Skeletal muscle tissue (tissue), 5 donors: Measurements from ENCODE around the gene IQCK. TPM values are rescaled to one million over a fixed set of nuclear protein-coding genes. Genes with fewer than 3 reads are reported as not detected.

ENCODE experiments used
- H3K27ac ChIP-seq: one replicate; pipeline ENCODE4 v1.7.0; 2013; ENCODE audit warnings: mild to moderate bottlenecking, low read depth, low read length, inconsistent platforms
- H3K27me3 ChIP-seq, 3 donors: one replicate each; pipeline ENCODE4 v1.7.0; 2013; ENCODE audit warnings: low read length in 3 of 3; ENCODE audit not compliant: control insufficient read depth in 3 of 3, insufficient read depth in 3 of 3
- H3K36me3 ChIP-seq, 3 donors: one replicate each; pipeline ENCODE4 v1.7.0; 2013; ENCODE audit warnings: low read length in 3 of 3; ENCODE audit not compliant: control insufficient read depth in 3 of 3, insufficient read depth in 3 of 3
- H3K4me1 ChIP-seq, 3 donors: one replicate each; pipeline ENCODE4 v1.7.0; 2013; ENCODE audit warnings: low read length in 3 of 3, mild to moderate bottlenecking in 3 of 3; ENCODE audit not compliant: control insufficient read depth in 3 of 3, insufficient read depth in 3 of 3
- H3K4me3 ChIP-seq, 3 donors: one replicate each; pipeline ENCODE4 v1.7.0; 2013; ENCODE audit warnings: low read length in 3 of 3
- H3K9ac ChIP-seq, 3 donors: one replicate each; pipeline ENCODE4 v1.7.0; 2013; ENCODE audit warnings: low read length in 3 of 3, mild to moderate bottlenecking in 3 of 3, moderate library complexity in 2 of 3, low read depth in 1 of 3
- H3K9me3 ChIP-seq, 3 donors: one replicate each; pipeline ENCODE4 v1.7.0; 2013; ENCODE audit warnings: low read length in 3 of 3; ENCODE audit not compliant: control insufficient read depth in 3 of 3
- small RNA-seq: library from RNA; depleted of rRNA; stranded (forward); fragments of <200 nt; gene quantifications from one replicate; pipeline ENCODE3, GENCODE V24; 2014
- total RNA-seq: library from RNA; depleted of rRNA; stranded (reverse); fragments of >200 nt; gene quantifications from one replicate; pipeline ENCODE4 v1.2.3, GENCODE V29; 2014
- donor health status: Osteomylitis.

Gene IQCK
- total RNA-seq, 1 donor from 2014 or later, result 10.4 TPM

DNA sequence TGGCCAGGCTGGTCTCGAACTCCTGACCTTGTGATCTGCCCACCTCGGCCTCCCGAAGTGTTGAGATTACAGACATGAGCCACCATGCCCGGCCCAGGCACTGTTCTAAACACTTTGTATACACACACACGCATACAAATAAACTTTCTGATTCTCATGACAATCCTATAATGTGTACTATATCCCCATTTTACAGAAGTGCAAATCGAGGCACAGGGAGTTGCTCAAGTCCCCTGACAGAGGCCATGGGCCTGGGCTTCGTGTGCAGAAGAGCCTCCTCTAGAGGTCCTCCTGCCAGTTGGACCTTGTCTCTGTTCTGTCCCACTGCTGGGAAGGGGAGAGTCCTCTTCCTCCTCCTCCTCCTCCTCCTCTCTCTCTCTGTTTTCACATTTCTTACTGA is 176.5 kb downstream of the IQCK start:
- Histone ChIP-seq H3K36me3 (no peaks in the 10 kb centered on the region), H3K9ac (no peak overlapping the region), H3K9me3 (peaks cover 0 to 2% (median 2%) of the 10 kb centered on the region in 3 donors), H3K27ac (no peak overlapping the region), H3K4me1 (no peaks in the 10 kb centered on the region), H3K4me3 (no peak overlapping the region), H3K27me3 (peaks cover 0 to 12% (median 6%) of the 10 kb centered on the region in 3 donors)

DNA sequence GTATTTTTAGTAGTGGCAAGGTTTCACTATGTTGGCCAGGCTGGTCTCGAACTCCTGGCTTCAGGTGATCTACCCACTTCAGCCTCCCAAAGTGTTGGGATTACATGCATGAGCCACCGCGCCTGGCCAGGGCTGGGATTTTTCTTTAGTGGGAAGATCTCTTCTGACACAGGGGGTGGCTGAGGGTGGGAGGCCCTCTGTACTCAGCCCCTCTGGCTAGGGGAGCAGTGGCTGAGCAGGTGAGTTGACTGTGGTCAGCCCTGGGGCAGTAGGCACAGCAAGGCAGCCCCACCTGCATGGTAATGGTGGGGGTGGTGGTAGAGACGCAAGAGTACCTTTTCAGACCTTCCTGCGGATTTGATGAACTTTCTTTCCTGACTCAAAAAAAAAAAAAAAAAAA is 178.9 kb downstream of the IQCK start:
- H3K9ac ChIP-seq, result no peak overlapping the region
- H3K27ac ChIP-seq, result no peak overlapping the region
- no peaks in the 10 kb centered on the region for H3K9me3 ChIP-seq
- H3K36me3 ChIP-seq, result no peaks in the 10 kb centered on the region
- no peak overlapping the region for H3K4me3 ChIP-seq
- H3K27me3 ChIP-seq, result peaks cover 0 to 11% (median 6%) of the 10 kb centered on the region in 3 donors
- no peaks in the 10 kb centered on the region for H3K4me1 ChIP-seq

- no peaks in the 10 kb centered on the region for H3K36me3 ChIP-seq
- no peaks in the 10 kb centered on the region for H3K4me1 ChIP-seq
- no peak overlapping the region for H3K4me3 ChIP-seq
- H3K27ac ChIP-seq, result no peak overlapping the region
- H3K27me3 ChIP-seq, result peaks cover 0 to 9% (median 6%) of the 10 kb centered on the region in 3 donors
- H3K9me3 ChIP-seq, result no peaks in the 10 kb centered on the region
- H3K9ac ChIP-seq, result no peak overlapping the region
These were observed 180.1 kb downstream of the IQCK start for GRCh38 chr16:19898166-19898565.

DNA sequence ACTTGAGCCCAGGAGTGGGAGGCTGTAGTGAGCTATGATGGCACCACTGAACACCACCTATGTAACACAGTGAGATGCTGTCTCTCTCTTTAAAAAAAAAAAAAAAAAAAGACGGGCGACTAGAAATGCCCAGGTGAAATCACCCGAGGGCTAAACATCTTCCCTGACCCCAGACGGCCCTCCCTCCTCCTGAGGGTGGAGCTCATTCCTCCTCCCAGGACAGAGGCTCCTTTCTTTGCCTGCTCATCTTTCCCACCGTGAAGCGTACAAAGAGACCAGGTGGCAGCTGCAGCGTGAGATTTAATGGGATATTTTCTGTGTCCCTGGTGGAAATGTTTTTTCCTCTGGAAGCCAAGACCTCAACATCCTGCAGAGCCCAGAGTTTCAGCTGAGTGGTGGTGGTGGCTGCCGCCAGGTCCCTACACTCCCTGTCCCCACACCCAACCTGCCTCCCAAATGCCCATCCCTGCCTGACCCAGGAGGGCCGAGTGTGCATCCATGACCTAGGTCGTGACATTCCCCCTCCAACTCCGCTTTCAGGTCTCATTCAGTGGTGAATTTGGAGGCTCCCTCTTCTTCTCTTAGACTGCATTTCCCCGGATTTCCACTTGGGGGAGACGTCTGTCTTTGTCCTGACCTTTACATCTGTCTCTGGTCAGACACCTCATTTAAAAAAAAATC is 181.0 kb downstream of the IQCK start:
- H3K4me3 ChIP-seq, result no peak overlapping the region
- no peak overlapping the region for H3K27ac ChIP-seq
- H3K36me3 ChIP-seq, result no peaks in the 10 kb centered on the region
- peak overlapping the region in 1 of 3 donors; percentile 40 for H3K9ac ChIP-seq
- H3K9me3 ChIP-seq, result no peaks in the 10 kb centered on the region
- H3K4me1 ChIP-seq, result no peaks in the 10 kb centered on the region
- H3K27me3 ChIP-seq, result peaks cover 0 to 9% (median 6%) of the 10 kb centered on the region in 3 donors

GRCh38 chr16:19899605-19899955 is 181.5 kb downstream of the IQCK start:
- no peaks in the 10 kb centered on the region for H3K36me3 ChIP-seq

DNA sequence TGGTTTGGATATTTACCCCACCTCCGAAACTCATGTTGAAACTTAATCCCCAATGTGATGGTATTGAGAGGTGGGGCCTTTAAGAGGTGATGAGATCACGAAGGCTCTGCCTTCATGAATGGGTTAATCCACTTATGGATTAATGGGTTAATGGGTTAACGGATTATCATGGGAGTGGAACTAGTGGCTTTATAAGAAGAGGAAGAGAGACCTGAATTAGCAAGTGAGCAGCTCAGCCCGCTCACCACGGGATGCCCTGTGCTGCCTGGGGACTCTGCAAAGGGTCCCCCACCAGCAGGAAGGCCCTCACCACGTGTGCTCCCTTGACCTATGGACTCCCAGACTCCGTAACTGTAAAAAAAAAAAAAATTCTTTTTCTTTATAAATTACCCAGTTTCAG is 183.1 kb downstream of the IQCK start:
- Histone ChIP-seq H3K9me3 (no peaks in the 10 kb centered on the region), H3K36me3 (no peaks in the 10 kb centered on the region), H3K27me3 (peaks cover 0 to 9% (median 6%) of the 10 kb centered on the region in 3 donors)

More at GRCh38 chr16:19899605-19899955, 181.5 kb downstream of the IQCK start:
- no peak overlapping the region for H3K9ac ChIP-seq
- no peaks in the 10 kb centered on the region for H3K4me1 ChIP-seq
- no peak overlapping the region for H3K27ac ChIP-seq
- H3K27me3 ChIP-seq, result peaks cover 0 to 9% (median 6%) of the 10 kb centered on the region in 3 donors
- no peaks in the 10 kb centered on the region for H3K9me3 ChIP-seq
- no peak overlapping the region for H3K4me3 ChIP-seq

GRCh38 chr16:19907161-19907992 is 189.3 kb downstream of the IQCK start:
- Histone ChIP-seq H3K27me3 (peaks cover 3 to 11% (median 9%) of the 10 kb centered on the region in 3 donors), H3K36me3 (no peaks in the 10 kb centered on the region), H3K9me3 (no peaks in the 10 kb centered on the region), H3K9ac (no peak overlapping the region), H3K4me3 (peak overlapping the region in 1 of 3 donors; percentile 45), H3K27ac (no peak overlapping the region), H3K4me1 (peaks cover 0 to 3% (median 3%) of the 10 kb centered on the region in 3 donors)

More for the DNA sequence above, 183.1 kb downstream of the IQCK start:
- Histone ChIP-seq H3K27ac (no peak overlapping the region), H3K4me1 (no peaks in the 10 kb centered on the region), H3K4me3 (no peak overlapping the region), H3K9ac (no peak overlapping the region)

Small RNA genes within 50 kb of the gene (small RNA-seq; reads per million reads assigned to genes)
- not detected for gene LARP7P2

Other genes starting within 250 kb of the IQCK start
- gene GDE1, start 196.2 kb upstream of the IQCK start, total RNA-seq, result 33.4 TPM
- gene CCP110, start 194.3 kb upstream of the IQCK start, total RNA-seq, result 11.5 TPM
- gene VPS35L, start 162.6 kb upstream of the IQCK start, total RNA-seq, result 38.1 TPM
- 11.5 TPM for gene KNOP1, start within 50 bp of the IQCK start, total RNA-seq
- 38.6 TPM for gene GPRC5B, start 166.6 kb downstream of the IQCK start, total RNA-seq